ENCODE results near the gene ARRDC1. TPM values are rescaled to one million over a fixed set of nuclear protein-coding genes. Genes with fewer than 3 reads are reported as not detected.
A peak's percentile ranks its signal among the peaks of the same experiment; 100 is the strongest.

ARRDC1 gene
- total and polyA plus RNA-seq, 9 of the 15 experiments (the other 6 are each of a cell fraction or from before 2014, with no cell fraction given) = 0.21 to 45.3 (median 18.6) TPM

DNA sequence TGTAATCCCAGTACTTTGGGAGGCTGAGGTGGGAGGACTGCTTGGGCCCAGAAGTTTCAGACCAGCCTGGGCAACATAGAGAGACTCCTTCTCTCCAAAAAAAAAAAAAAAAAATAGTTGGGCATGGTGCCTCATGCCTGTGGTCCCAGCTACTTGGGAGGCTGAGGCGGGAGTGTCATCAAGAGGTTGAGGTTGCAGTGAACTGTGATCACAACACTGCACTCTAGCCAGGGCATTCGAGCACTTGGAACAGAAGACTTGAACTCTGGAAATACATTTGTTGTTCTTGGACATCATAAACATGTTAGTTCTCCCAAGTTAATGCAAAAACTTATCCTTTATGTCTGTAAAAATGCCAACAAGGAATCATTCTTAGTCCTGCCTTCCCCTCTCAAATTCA lies 42.9 kb downstream of the ARRDC1 start:
- no peak overlapping the region for H3K9ac ChIP-seq (ENCODE audit: insufficient read depth in 1 of 2, low read depth in 2 of 2, low read length in 2 of 2)
- no peak overlapping the region for H3K4me3 ChIP-seq
- ChIA-PET POLR2A (interaction anchor here (0.7 to 1.0 kb wide), 3 partner anchors 15 to 251 kb away, joined by 3 to 4 read pairs (median 3); no protein-coding TSS in a partner anchor), CTCF (ENCODE audit: low intra/inter-chr PET ratio) (no interaction called here)
- H3K27me3 ChIP-seq (ENCODE audit: control insufficient read depth in 2 of 2, insufficient read depth in 2 of 2, low read length in 2 of 2) = no peaks in the 10 kb centered on the region
- DNase-seq (ENCODE audit: extremely low read depth in 1 of 4, low spot score in 3 of 4) (no peak), FAIRE-seq (no peak), ATAC-seq (no peak)
- no peak overlapping the region for H3K27ac ChIP-seq (ENCODE audit: extremely low read depth, low read depth, low read length)
- in situ Hi-C loops (cut with MboI) (no loop called here), intact Hi-C loops (cut with micrococcal nuclease) (no loop called here)
- H3K9me3 ChIP-seq (replicated peaks; ENCODE audit: control insufficient read depth, insufficient read depth, low read depth, low read length) = no peaks in the 10 kb centered on the region
- peaks cover 76% of the 10 kb centered on the region for H3K79me2 ChIP-seq (ENCODE audit: control insufficient read depth, insufficient read depth, low read length)
- H3K4me2 ChIP-seq (ENCODE audit: insufficient read depth, low read length) = no peak overlapping the region
- peaks cover 3% of the 10 kb centered on the region for H3K9me1 ChIP-seq (ENCODE audit: control insufficient read depth, insufficient read depth, low read length)
- TF ChIP-seq BRF1 (IDR thresholded peaks at IDR 0.05; ENCODE audit: borderline replicate concordance, extremely low read depth, insufficient read length) (no peak), ATF1 (CRISPR knock-in tag; IDR thresholded peaks at IDR 0.05) (no peak), ATF1 (tag; IDR thresholded peaks at IDR 0.05) (no peak), RFX1 (IDR thresholded peaks at IDR 0.05) (no peak), PHB (CRISPR knock-in tag; IDR thresholded peaks at IDR 0.05) (no peak), SRSF9 (IDR thresholded peaks at IDR 0.05; ENCODE audit: borderline replicate concordance, low read depth, low read length) (no peak), ZNF717 (CRISPR knock-in tag; IDR thresholded peaks at IDR 0.05) (no peak)
- no peak overlapping the region for H2AFZ ChIP-seq (ENCODE audit: low read depth, low read length)
- no TSS peak for BruUV-seq (replicated peaks)
- 91% methylated on average over 2 of the region's 2 CpGs for WGBS (ENCODE audit: insufficient coverage, low coverage, missing lambda C conversion rate)
- H3K36me3 ChIP-seq (ENCODE audit: control insufficient read depth, insufficient read depth, low read length) = peaks cover 56% of the 10 kb centered on the region; the same call in 2 of the 3 replicates
- H4K20me1 ChIP-seq (replicated peaks; ENCODE audit: control insufficient read depth, insufficient read depth, low read length) = no peaks in the 10 kb centered on the region; the same call in none of the 2 replicates
- H3K4me1 ChIP-seq (replicated peaks in 1 of 2; ENCODE audit: control insufficient read depth in 2 of 2, insufficient read depth in 2 of 2, low read length in 2 of 2) = peaks cover 0 to 8% of the 10 kb centered on the region in 2 experiments; a peak in 3 of 5 replicates

DNA sequence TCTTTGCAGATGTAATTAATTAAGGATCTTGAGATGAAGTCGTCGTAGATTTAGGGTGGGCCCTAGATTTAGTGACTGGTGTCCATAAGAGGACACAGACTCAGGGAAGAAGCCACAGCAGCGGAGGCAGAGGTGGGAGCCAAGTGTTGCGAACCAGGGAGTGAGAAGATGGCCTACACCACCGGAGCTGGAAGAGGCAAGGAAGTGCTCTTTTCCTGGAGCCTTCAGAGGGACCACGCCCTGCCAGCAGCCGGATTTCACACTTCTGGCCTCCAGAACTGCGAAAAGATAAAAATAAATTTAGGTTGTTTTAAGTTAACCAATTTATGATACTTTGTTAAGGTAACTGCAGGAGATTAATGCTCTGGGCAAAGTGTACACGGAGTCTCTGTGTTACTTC lies 44.1 kb downstream of the ARRDC1 start:
- no peak overlapping the region for H2AFZ ChIP-seq (ENCODE audit: low read depth, low read length)
- in situ Hi-C loops (cut with MboI) = no loop called here
- H3K4me2 ChIP-seq (ENCODE audit: insufficient read depth, low read length) = no peak overlapping the region
- ChIA-PET CTCF (ENCODE audit: low intra/inter-chr PET ratio) (no interaction called here), POLR2A (interaction anchor here (0.5 to 0.8 kb wide), 2 partner anchors 12 to 21 kb away, joined by 3 to 4 read pairs; no protein-coding TSS in a partner anchor)
- H3K27me3 ChIP-seq (ENCODE audit: control insufficient read depth in 2 of 2, insufficient read depth in 2 of 2, low read length in 2 of 2) = no peaks in the 10 kb centered on the region
- intact Hi-C loops (cut with micrococcal nuclease) = no loop called here
- 86% methylated on average over 9 of the region's 9 CpGs for WGBS (ENCODE audit: insufficient coverage, low coverage, missing lambda C conversion rate)
- no peaks in the 10 kb centered on the region for H3K9me3 ChIP-seq (replicated peaks; ENCODE audit: control insufficient read depth, insufficient read depth, low read depth, low read length)
- BruUV-seq (replicated peaks) = no TSS peak
- H3K9ac ChIP-seq (ENCODE audit: insufficient read depth in 1 of 2, low read depth in 2 of 2, low read length in 2 of 2) = peak overlapping the region in 1 of 2 experiments; percentile 73; a peak in 1 of 4 replicates
- FAIRE-seq (no peak), DNase-seq (ENCODE audit: extremely low read depth in 1 of 4, low spot score in 3 of 4) (no peak), ATAC-seq (no peak)
- H3K4me3 ChIP-seq = no peak overlapping the region
- H3K27ac ChIP-seq (ENCODE audit: extremely low read depth, low read depth, low read length) = no peak overlapping the region
- H3K9me1 ChIP-seq (ENCODE audit: control insufficient read depth, insufficient read depth, low read length) = peaks cover 3% of the 10 kb centered on the region
- peaks cover 0 to 8% of the 10 kb centered on the region in 2 experiments; a peak in 3 of 5 replicates for H3K4me1 ChIP-seq (replicated peaks in 1 of 2; ENCODE audit: control insufficient read depth in 2 of 2, insufficient read depth in 2 of 2, low read length in 2 of 2)
- H3K79me2 ChIP-seq (ENCODE audit: control insufficient read depth, insufficient read depth, low read length) = peaks cover 71% of the 10 kb centered on the region
- peaks cover 50% of the 10 kb centered on the region; the same call in 2 of the 3 replicates for H3K36me3 ChIP-seq (ENCODE audit: control insufficient read depth, insufficient read depth, low read length)
- no peaks in the 10 kb centered on the region; the same call in 1 of the 2 replicates for H4K20me1 ChIP-seq (replicated peaks; ENCODE audit: control insufficient read depth, insufficient read depth, low read length)
- TF ChIP-seq ATF1 (CRISPR knock-in tag; IDR thresholded peaks at IDR 0.05) = no peak
- no peak for TF ChIP-seq ATF1 (tag; IDR thresholded peaks at IDR 0.05)
- no peak for TF ChIP-seq CHCHD3 (CRISPR knock-in tag; IDR thresholded peaks at IDR 0.05)
- no peak for TF ChIP-seq ELF2 (CRISPR knock-in tag; IDR thresholded peaks at IDR 0.05)
- TF ChIP-seq, protein P1, sequence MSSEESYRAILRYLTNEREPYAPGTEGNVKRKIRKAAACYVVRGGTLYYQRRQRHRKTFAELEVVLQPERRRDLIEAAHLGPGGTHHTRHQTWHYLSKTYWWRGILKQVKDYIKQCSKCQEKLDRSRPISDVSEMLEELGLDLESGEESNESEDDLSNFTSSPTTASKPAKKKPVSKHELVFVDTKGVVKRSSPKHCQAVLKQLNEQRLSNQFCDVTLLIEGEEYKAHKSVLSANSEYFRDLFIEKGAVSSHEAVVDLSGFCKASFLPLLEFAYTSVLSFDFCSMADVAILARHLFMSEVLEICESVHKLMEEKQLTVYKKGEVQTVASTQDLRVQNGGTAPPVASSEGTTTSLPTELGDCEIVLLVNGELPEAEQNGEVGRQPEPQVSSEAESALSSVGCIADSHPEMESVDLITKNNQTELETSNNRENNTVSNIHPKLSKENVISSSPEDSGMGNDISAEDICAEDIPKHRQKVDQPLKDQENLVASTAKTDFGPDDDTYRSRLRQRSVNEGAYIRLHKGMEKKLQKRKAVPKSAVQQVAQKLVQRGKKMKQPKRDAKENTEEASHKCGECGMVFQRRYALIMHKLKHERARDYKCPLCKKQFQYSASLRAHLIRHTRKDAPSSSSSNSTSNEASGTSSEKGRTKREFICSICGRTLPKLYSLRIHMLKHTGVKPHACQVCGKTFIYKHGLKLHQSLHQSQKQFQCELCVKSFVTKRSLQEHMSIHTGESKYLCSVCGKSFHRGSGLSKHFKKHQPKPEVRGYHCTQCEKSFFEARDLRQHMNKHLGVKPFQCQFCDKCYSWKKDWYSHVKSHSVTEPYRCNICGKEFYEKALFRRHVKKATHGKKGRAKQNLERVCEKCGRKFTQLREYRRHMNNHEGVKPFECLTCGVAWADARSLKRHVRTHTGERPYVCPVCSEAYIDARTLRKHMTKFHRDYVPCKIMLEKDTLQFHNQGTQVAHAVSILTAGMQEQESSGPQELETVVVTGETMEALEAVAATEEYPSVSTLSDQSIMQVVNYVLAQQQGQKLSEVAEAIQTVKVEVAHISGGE (CRISPR knock-in tag; IDR thresholded peaks at IDR 0.05) = no peak
- TF ChIP-seq, protein P2, sequence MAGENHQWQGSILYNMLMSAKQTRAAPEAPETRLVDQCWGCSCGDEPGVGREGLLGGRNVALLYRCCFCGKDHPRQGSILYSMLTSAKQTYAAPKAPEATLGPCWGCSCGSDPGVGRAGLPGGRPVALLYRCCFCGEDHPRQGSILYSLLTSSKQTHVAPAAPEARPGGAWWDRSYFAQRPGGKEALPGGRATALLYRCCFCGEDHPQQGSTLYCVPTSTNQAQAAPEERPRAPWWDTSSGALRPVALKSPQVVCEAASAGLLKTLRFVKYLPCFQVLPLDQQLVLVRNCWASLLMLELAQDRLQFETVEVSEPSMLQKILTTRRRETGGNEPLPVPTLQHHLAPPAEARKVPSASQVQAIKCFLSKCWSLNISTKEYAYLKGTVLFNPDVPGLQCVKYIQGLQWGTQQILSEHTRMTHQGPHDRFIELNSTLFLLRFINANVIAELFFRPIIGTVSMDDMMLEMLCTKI (IDR thresholded peaks at IDR 0.05; ENCODE audit: partially characterized antibody) = no peak
- no peak for TF ChIP-seq SRF (CRISPR knock-in tag; IDR thresholded peaks at IDR 0.05)

Data from K562 (cell line).